Lung (tissue), 12 donors: ENCODE measurements around the gene SDK1. TPM values are rescaled to one million over a fixed set of nuclear protein-coding genes. Genes with fewer than 3 reads are reported as not detected.
A peak's percentile ranks its signal among the peaks of the same experiment; 100 is the strongest.

ENCODE experiments used
- ATAC-seq: fragments of 200-7000 bp; cut with Tn5 transposase; one replicate; pipeline ENCODE4 v1.9.1; 2020; ENCODE audit warnings: moderate number of reproducible peaks; ENCODE audit not compliant: insufficient read depth, low FRiP score
- DNase-seq, 3 donors: peaks; one replicate each; pipeline ENCODE4 v3.0.0-alpha.2; 2013 to 2017
- H3K27ac ChIP-seq, 2 donors: one replicate each; pipeline ENCODE4 v1.5.1; 2013; ENCODE audit warnings: mild to moderate bottlenecking in 2 of 2, moderate library complexity in 2 of 2, control low read depth in 1 of 2, inconsistent platforms in 1 of 2, low read depth in 1 of 2, low read length in 1 of 2
- H3K27me3 ChIP-seq, 3 donors: one replicate each; pipeline ENCODE4 v1.5.1; 2013; ENCODE audit warnings: low read length in 2 of 3; ENCODE audit not compliant: control insufficient read depth in 3 of 3, insufficient read depth in 3 of 3
- H3K36me3 ChIP-seq, 4 donors: one replicate each; pipeline ENCODE4 v1.5.1; 2013; ENCODE audit warnings: low read length in 4 of 4, mild to moderate bottlenecking in 1 of 4, moderate library complexity in 1 of 4; ENCODE audit not compliant: control insufficient read depth in 4 of 4, insufficient read depth in 4 of 4
- H3K4me1 ChIP-seq, 5 donors: one replicate each; pipeline ENCODE4 v1.5.1; 2013; ENCODE audit warnings: low read length in 5 of 5, mild to moderate bottlenecking in 2 of 5, moderate library complexity in 1 of 5; ENCODE audit not compliant: control insufficient read depth in 5 of 5, insufficient read depth in 5 of 5
- H3K4me3 ChIP-seq: one replicate; pipeline ENCODE4 v1.5.1; 2013; ENCODE audit warnings: mild to moderate bottlenecking, control low read depth, moderate library complexity
- H3K9ac ChIP-seq, 2 donors: one replicate each; pipeline ENCODE4 v1.5.1; 2013; ENCODE audit warnings: low read length in 2 of 2, control low read depth in 1 of 2; ENCODE audit not compliant: insufficient read depth in 1 of 2
- H3K9me3 ChIP-seq, 4 donors: one replicate each; pipeline ENCODE4 v1.5.1; 2013; ENCODE audit warnings: low read length in 3 of 4, mild to moderate bottlenecking in 1 of 4, moderate library complexity in 1 of 4; ENCODE audit not compliant: control insufficient read depth in 4 of 4, insufficient read depth in 3 of 4
- WGBS, 2 donors: extraction: QIAGEN DNeasy Blood & Tissue Kit; methylation state at CpG; one replicate each; pipeline ENCODE4 v1.1.7; 2013; 5-methylcytosine and 5-hydroxymethylcytosine counted together
- polyA plus RNA-seq, 2 donors: library from polyadenylated mRNA; stranded (reverse); fragments of 200-250 nt; gene quantifications; one replicate each; pipeline ENCODE4 v1.2.1, GENCODE V29; 2013
- total RNA-seq, 2 donors: library from RNA; depleted of rRNA in 1 of 2; stranded (reverse); fragments of >200 nt in 1 of 2; gene quantifications; one replicate each; pipeline ENCODE4 v1.2.1, GENCODE V29; 2014 to 2021
- TF ChIP-seq, protein P1 (sequence below): IDR thresholded peaks from 2 replicates; pipeline ENCODE4 v1.5.1; 2012; ENCODE audit warnings: mild to moderate bottlenecking; ENCODE audit errors: control extremely low read depth, extremely low read depth
- donor health status: control.
- donor health status: control.
- donor health status: Bipolar disorder and iron deficiency.
- donor health status: healthy.
- donor health status: DM: yes; HTN: yes; CAD: no.

The SDK1 gene
- total and polyA plus RNA-seq, 4 donors, result 3.7 to 30.1 (median 12.7) TPM

GRCh38 chr7:4281231-4281993 lies 980.4 kb downstream of the SDK1 start:
- no peak for DNase-seq

GRCh38 chr7:4282434-4283223 lies 981.6 kb downstream of the SDK1 start:
- 87 to 88% methylated on average over 11 to 14 of the region's 14 CpGs for whole genome bisulfite sequencing, 2 donors
- Histone ChIP-seq H3K4me1 (peaks cover 0 to 13% (median 0%) of the 10 kb centered on the region in 5 donors), H3K4me3 (no peak overlapping the region), H3K9ac (no peak overlapping the region), H3K27ac (no peak overlapping the region), H3K9me3 (peaks cover 0 to 2% (median 0%) of the 10 kb centered on the region in 4 donors), H3K27me3 (no peaks in the 10 kb centered on the region), H3K36me3 (no peaks in the 10 kb centered on the region)
- DNase-seq, result no peak
- no peak for ATAC-seq
- TF ChIP-seq, protein P1, sequence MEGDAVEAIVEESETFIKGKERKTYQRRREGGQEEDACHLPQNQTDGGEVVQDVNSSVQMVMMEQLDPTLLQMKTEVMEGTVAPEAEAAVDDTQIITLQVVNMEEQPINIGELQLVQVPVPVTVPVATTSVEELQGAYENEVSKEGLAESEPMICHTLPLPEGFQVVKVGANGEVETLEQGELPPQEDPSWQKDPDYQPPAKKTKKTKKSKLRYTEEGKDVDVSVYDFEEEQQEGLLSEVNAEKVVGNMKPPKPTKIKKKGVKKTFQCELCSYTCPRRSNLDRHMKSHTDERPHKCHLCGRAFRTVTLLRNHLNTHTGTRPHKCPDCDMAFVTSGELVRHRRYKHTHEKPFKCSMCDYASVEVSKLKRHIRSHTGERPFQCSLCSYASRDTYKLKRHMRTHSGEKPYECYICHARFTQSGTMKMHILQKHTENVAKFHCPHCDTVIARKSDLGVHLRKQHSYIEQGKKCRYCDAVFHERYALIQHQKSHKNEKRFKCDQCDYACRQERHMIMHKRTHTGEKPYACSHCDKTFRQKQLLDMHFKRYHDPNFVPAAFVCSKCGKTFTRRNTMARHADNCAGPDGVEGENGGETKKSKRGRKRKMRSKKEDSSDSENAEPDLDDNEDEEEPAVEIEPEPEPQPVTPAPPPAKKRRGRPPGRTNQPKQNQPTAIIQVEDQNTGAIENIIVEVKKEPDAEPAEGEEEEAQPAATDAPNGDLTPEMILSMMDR, result no peak

More at GRCh38 chr7:4281231-4281993, 980.4 kb downstream of the SDK1 start:
- TF ChIP-seq, protein P1, result no peak
- 76 to 79% methylated on average over 9 of the region's 9 CpGs for WGBS, 2 donors
- Histone ChIP-seq H3K9me3 (no peaks in the 10 kb centered on the region), H3K4me3 (no peak overlapping the region), H3K9ac (no peak overlapping the region), H3K27me3 (no peaks in the 10 kb centered on the region), H3K27ac (no peak overlapping the region), H3K4me1 (peaks cover 0 to 11% (median 0%) of the 10 kb centered on the region in 5 donors), H3K36me3 (no peaks in the 10 kb centered on the region)
- ATAC-seq, result no peak

- TF ChIP-seq, protein P1, result no peak
- H3K36me3 ChIP-seq, result no peaks in the 10 kb centered on the region
These were observed 985.3 kb downstream of the SDK1 start for GRCh38 chr7:4286351-4286750.

More at GRCh38 chr7:4286351-4286750, 985.3 kb downstream of the SDK1 start:
- Histone ChIP-seq H3K9me3 (peaks cover 0 to 9% (median 1%) of the 10 kb centered on the region in 4 donors), H3K9ac (no peak overlapping the region), H3K4me1 (peaks cover 0 to 13% (median 0%) of the 10 kb centered on the region in 5 donors), H3K27ac (no peak overlapping the region), H3K27me3 (no peaks in the 10 kb centered on the region), H3K4me3 (no peak overlapping the region)
- 38 to 63% methylated on average over 9 of the region's 9 CpGs for WGBS, 2 donors
- no peak for ATAC-seq
- peak; percentile 83 to 95 (median 94) for DNase-seq
